Ascending aorta (tissue), 2 donors: ENCODE measurements around the gene COL4A5. TPM values are rescaled to one million over a fixed set of nuclear protein-coding genes. Genes with fewer than 3 reads are reported as not detected.

Source experiments
- DNase-seq, 2 donors: peaks; one replicate each; pipeline ENCODE4 v3.0.0-alpha.2; 2019; ENCODE audit warnings: low spot score in 2 of 2
- H3K27ac ChIP-seq, 2 donors: fragments of 200-600 bp; sonication (generic); one replicate each; pipeline ENCODE4 v1.5.1; 2016 to 2017; ENCODE audit warnings: mild to moderate bottlenecking in 1 of 2
- H3K27me3 ChIP-seq: fragments of 200-600 bp; sonication (generic); one replicate; pipeline ENCODE4 v1.5.1; 2017
- H3K36me3 ChIP-seq, 2 donors: fragments of 200-600 bp; sonication (generic); one replicate each; pipeline ENCODE4 v1.5.1; 2016
- H3K4me1 ChIP-seq, 2 donors: fragments of 200-600 bp; sonication (generic); one replicate each; pipeline ENCODE4 v1.5.1; 2016 to 2017; ENCODE audit warnings: mild to moderate bottlenecking in 1 of 2
- H3K4me3 ChIP-seq, 2 donors: fragments of 200-600 bp; sonication (generic); one replicate each; pipeline ENCODE4 v1.5.1; 2016 to 2017; ENCODE audit warnings: mild to moderate bottlenecking in 1 of 2
- H3K9me3 ChIP-seq, 2 donors: fragments of 200-600 bp; sonication (generic); one replicate each; pipeline ENCODE4 v1.5.1; 2016
- CTCF ChIP-seq, 3 experiments: fragments of 200-600 bp in 2 of 3; fragments of 450-650 bp in 1 of 3; sonication (generic) in 2 of 3; IDR thresholded peaks; one replicate each; pipeline ENCODE4 v1.5.1; 2016 to 2019; ENCODE audit warnings: antibody characterized with exemption in 3 of 3, mild to moderate bottlenecking in 1 of 3, moderate library complexity in 1 of 3
- intact Hi-C: fragments of 100-400 bp; cut with DNase I; formaldehyde crosslinking; loops from one replicate; pipeline ENCODE4 v1.15.1; 2023
- total RNA-seq: library from RNA; depleted of rRNA; stranded (reverse); fragments of >200 nt; gene quantifications from one replicate; pipeline ENCODE4 v1.1.0, GENCODE V29; 2016

The COL4A5 gene
- total RNA-seq, 1 donor from 2014 or later, result 12.0 TPM

GRCh38 chrX:108438110-108438623 is 1.5 kb upstream of the COL4A5 start, which contains the start of gene COL4A6:
Gene COL4A6 (minus strand): TSS chrX:108438422. CDS start chrX:108438196, 226 bp downstream.
- no peaks in the 10 kb centered on the region for H3K27me3 ChIP-seq
- peak within 1 kb of the TSS in 1 of 2 donors; percentile 48 for H3K27ac ChIP-seq
- H3K36me3 ChIP-seq, result no peaks in the 10 kb centered on the region
- H3K4me3 ChIP-seq, result peak within 1 kb of the TSS; percentile 22 to 67
- intact Hi-C loops, result loop anchor here (5.0 kb wide), 1 partner anchor 346 kb away; the partner anchor contains the start of genes ATG4A and PSMD10
- no peak for DNase-seq
- H3K9me3 ChIP-seq, result no peaks in the 10 kb centered on the region
- no peaks in the 10 kb centered on the region for H3K4me1 ChIP-seq
- TF ChIP-seq CTCF (IDR thresholded peaks at IDR 0.05), result no peak

GRCh38 chrX:108439961-108440696 is 491 bp downstream of the COL4A5 start:
- no peaks in the 10 kb centered on the region for H3K27me3 ChIP-seq
- intact Hi-C loops, result loop anchor here (5.0 kb wide), 1 partner anchor 348 kb away; the partner anchor contains the start of genes ATG4A and PSMD10
- H3K9me3 ChIP-seq, result peaks cover 0 to 5% of the 10 kb centered on the region in 2 donors
- H3K4me1 ChIP-seq, result no peaks in the 10 kb centered on the region
- no peaks in the 10 kb centered on the region for H3K36me3 ChIP-seq
- H3K4me3 ChIP-seq, result peak overlapping the region; percentile 32 to 67
- H3K27ac ChIP-seq, result peak overlapping the region; percentile 17 to 48
- no peak for DNase-seq
- no peak for TF ChIP-seq CTCF (IDR thresholded peaks at IDR 0.05)

- intact Hi-C loops, result no loop called here
- DNase-seq, result no peak
- Histone ChIP-seq H3K27me3 (no peaks in the 10 kb centered on the region), H3K4me3 (peak overlapping the region in 1 of 2 donors; percentile 67), H3K4me1 (no peaks in the 10 kb centered on the region), H3K36me3 (no peaks in the 10 kb centered on the region), H3K27ac (no peak overlapping the region), H3K9me3 (peaks cover 0 to 5% of the 10 kb centered on the region in 2 donors)
- no peak for TF ChIP-seq CTCF (IDR thresholded peaks at IDR 0.05)
Measured at GRCh38 chrX:108442901-108443464, 3.3 kb downstream of the COL4A5 start.

GRCh38 chrX:108447303-108447702 is 7.7 kb downstream of the COL4A5 start:
- H3K27me3 ChIP-seq, result no peaks in the 10 kb centered on the region

GRCh38 chrX:108453841-108454240 is 14.2 kb downstream of the COL4A5 start:
- Histone ChIP-seq H3K4me3 (no peak overlapping the region), H3K36me3 (no peaks in the 10 kb centered on the region), H3K27me3 (no peaks in the 10 kb centered on the region), H3K4me1 (no peaks in the 10 kb centered on the region), H3K27ac (no peak overlapping the region), H3K9me3 (no peaks in the 10 kb centered on the region)
- DNase-seq, result no peak
- TF ChIP-seq CTCF (IDR thresholded peaks at IDR 0.05), result no peak
- intact Hi-C loops, result no loop called here

More at GRCh38 chrX:108447303-108447702, 7.7 kb downstream of the COL4A5 start:
- DNase-seq, result no peak
- Histone ChIP-seq H3K9me3 (peaks cover 0 to 5% of the 10 kb centered on the region in 2 donors), H3K4me1 (no peaks in the 10 kb centered on the region), H3K36me3 (no peaks in the 10 kb centered on the region), H3K4me3 (no peak overlapping the region), H3K27ac (no peak overlapping the region)
- intact Hi-C loops, result no loop called here
- no peak for TF ChIP-seq CTCF (IDR thresholded peaks at IDR 0.05)
